Superior temporal gyrus (tissue), 1 donor: ENCODE measurements around the gene CHRNB2.
A peak's percentile ranks its signal among the peaks of the same experiment; 100 is the strongest.

Source experiments
- DNase-seq: peaks from one replicate; pipeline ENCODE4 v3.0.0-alpha.2; 2016; ENCODE audit errors: extremely low spot score

CHRNB2 gene

DNA sequence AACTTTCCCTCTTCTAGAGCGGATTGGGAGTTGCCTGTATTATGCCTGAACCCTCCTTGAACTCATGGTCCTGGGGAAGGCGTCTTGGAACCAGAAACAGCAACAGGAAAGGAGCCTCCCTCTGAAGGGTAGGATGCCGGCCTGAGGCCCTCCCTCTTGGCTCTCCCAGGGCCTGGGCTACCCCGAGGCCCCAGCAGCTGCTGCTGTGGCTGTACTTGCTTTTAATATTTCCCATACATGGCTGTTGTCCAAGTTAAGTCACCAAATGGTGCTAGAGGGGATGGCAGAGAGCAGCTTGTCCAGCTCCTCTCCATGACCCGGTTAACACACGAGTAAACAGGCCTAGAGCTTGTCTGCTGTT, 10.5 kb downstream of the CHRNB2 start:
- no peak for DNase-seq

DNA sequence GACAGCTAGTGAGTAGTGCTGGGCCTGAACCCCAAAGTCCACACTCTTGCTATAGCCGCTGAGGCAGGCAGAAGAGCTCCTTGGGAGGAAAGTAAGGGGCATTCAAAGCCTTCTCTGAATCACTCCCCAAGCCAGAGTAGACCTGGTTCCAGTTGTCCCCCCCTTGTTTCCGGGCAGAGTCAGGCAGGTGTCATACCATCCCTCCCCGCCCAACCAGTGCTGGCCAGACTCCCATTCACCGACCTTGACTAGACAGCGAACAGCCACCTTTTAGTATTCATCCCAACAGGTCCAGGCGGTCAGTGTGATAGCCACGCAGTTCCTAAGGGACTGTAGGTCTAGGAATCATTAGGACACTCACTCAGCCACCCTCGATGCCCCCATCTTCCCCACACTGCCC, 11.8 kb downstream of the CHRNB2 start:
- no peak for DNase-seq

DNA sequence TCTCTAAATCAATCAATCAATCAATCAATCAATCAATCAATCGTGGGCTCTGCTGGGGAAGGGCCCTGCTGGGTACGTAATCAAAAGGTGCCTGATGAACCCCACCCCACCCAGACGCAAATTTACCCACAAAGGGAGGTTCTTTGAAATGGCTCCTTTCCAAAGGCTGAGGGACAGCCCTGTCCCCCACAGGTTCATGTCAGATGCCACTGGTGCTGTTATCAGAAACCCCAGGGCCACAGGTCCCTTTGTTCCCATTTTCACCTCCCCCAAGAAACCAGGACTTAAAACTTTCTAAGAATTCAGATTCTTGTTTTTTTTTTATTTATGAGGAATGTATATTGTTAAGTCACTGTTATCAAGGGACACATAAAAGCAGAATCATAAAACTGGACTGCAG, 14.2 kb downstream of the CHRNB2 start:
- no peak for DNase-seq

DNA sequence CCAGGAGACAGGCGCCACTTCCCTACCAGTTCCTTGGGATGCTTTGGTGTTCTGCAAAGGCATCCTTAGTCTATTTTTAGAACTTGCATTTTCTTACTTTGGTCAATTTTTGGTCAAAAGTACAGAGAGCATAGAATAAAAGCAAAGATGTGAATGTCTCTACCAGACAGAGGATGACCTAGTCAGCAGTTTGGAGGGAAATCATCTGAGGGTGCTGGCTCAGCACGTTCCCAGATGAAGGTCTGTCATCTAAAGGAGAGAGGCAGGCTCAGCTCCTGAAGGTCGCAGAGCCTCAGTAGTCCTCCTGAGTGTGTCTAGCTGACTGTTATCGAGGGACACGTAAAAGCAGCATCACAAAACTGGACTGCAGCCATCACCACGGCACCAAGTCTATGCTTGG, 15.3 kb downstream of the CHRNB2 start:
- DNase-seq = no peak

DNA sequence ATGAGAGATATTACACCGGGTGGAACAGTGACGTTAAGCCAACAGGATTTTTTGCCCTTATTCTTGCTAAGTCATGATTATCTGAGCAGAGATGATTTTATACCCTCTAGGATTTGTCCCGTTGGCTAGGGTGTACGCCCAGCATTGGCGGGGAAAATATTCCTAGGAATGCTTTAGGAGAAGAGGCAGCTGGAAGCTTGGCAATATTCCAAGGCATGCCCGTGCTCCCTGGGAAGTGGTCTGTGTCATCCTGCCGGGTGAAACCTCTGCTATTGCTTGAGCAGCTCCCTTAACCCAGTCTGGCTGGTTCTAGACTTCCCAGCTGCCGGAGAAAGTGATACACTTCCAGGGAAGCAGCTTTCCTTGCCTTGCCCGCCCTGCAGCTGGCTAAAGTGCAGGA, 16.2 kb downstream of the CHRNB2 start:
- DNase-seq = no peak

DNA sequence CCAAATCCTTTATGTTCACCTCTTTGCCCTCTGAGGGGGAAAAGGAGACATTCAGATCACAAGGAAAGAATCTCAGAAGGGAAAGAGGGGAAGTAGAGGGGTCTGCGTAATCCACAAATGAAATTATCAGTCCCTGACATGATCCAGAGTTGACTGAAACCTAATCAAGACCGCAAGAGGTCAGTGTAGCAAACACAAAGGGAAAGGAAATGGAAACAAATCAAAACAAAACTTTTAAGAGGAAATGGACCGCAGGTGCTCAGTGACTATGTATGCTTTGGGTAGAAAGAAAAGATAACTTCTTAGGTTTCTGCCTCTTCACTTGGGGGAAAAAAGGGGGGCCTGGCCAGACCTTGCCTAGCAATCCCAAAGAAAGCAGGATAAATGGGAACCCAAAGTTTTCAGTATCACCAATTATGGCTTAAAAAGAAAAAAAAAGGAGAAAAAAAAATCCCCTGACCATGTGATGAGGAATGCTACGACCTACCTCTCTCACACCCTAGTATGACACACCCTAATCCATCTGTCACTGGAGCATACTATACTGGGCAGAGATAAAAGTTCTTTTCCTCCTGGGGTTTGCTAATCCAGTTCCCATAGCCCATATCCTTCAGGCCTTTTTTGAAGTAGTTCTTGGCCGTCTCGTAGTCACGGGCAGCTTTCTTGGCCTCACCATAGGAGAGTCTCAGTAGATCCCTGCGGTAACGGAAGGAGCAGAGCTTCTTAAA, 16.9 kb downstream of the CHRNB2 start:
- DNase-seq = no peak

DNA sequence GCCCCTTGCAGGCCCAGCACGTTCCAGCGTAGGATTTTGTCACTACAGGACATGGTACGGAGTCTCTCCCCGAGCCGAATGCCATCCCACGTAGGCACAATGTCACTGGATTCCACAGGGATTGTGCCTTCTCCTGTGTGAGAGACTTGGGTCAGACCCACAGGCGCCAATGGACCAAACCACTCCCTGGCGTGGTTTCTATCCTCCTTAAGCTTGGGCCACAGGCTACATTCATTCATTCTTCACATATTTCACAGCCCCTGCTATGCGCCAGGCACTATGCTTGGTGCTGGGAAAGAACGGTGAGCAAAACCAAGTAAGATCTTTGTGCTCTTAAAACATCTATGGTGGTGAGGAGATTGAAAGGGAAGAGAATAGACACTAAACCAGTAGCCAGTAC, 18.7 kb downstream of the CHRNB2 start:
- no peak for DNase-seq

DNA sequence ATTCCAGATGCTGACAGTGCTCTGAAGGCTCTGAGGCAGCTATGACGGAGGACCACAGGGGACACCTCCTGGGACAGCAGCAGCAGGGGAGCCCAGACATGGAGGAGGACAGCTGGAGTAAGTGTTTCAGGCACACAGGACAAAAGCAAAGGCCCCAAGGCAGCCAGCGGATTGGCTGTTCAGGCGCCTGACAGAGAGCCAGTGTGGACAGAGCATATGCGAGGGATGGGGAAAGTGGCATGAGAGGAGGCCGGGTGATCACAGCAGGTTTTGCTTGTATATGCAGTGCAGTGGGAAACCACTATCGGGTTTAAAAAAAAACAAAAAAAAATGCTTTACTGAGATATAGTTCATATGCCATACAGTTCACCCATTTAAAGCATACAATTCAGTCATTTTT, 19.1 kb downstream of the CHRNB2 start:
- DNase-seq = peak; percentile 28

DNA sequence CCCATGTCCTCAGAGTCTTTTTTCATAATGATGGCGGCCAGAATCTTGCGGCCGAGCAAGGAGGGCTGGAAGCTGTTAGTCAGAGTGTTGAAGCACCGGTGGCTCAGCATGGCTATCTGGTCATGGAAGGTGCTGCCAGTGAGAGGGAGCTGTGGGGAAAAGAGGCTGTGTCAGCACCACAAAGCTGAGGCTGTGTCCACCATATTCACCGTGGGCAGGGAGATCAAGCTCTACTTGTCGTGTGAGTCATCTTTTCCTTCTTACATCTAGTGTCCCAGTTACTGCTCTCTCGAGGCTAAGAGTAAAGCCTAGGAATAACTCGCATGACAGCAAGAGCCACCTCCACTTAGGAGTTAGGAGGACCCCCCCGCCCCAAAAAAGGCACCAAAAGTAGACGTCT, 22.2 kb downstream of the CHRNB2 start:
- DNase-seq = no peak

DNA sequence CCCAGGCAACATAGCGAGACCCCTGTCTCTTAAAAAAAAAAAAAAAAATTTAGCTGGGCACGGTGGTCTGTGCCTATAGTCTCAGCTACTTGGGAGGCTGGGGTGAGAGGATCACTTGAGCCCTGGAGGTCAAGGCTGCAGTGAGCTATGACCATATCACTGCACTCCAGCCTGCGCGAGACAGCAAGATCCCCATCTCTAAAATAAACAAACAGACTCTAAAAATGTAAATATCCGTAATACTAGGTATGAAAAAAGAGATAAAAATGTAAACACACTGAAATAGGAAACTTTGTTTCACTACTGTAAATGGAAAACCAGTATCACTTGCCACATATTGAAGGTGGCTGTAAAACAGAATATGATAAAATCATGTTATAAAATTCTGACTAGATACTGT, 23.2 kb downstream of the CHRNB2 start:
- DNase-seq = no peak

DNA sequence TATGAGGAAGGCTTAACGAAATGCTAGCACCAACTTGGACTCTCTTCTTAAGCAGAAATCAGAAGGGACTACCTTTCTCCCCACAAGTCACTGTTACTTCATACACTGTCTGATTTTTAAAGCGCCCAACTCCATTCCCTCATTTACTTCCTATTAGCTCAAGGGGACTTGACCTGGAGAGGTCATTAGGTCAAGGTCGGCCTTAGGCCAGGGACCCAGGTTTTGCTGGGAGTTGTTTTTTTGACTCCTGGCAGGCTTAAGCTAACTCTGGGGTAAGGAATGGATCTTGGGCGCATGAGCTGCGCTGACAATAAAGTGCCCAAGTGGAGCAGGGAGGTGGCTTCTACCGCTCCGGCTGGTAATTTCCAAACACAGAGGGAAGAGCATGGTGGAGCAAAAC, 23.6 kb downstream of the CHRNB2 start:
- no peak for DNase-seq

DNA sequence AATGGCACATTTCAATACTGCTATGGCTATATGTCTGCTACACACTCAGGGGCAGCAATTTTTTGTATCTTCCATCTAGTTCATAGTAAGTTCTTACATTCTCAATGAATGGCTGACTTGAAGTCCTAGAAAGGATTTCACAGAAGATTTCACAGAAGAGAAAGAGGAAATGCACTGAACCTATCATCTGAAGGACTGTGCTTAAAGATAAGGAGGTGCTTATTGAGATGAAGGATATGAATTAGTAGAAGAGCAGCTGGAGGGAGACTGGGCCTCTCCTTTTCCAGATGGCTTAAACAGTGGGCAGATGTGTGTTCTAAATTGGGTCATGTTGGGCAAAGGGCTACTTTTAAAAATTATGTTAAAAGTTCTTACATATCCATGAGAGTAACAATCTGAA, 25.8 kb downstream of the CHRNB2 start:
- no peak for DNase-seq

DNA sequence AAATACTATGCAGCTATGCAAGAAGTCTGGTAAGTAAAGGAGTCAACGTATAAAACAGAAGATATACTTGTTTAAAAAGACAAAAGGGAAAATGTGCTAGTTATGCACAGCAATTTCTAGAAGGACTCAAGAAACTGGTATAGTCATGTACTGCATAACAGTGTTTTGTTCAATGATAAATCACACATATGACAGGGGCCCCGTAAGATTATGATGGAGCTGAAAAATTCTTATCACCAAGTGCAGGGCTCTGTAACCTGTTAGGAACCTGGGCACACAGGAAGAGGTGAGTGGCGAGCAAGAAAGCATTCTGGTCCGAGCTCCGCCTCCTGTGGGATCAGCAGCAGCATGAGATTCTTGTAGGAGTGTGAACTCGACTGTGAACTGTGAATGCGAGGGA, 27.2 kb downstream of the CHRNB2 start:
- DNase-seq = no peak

DNA sequence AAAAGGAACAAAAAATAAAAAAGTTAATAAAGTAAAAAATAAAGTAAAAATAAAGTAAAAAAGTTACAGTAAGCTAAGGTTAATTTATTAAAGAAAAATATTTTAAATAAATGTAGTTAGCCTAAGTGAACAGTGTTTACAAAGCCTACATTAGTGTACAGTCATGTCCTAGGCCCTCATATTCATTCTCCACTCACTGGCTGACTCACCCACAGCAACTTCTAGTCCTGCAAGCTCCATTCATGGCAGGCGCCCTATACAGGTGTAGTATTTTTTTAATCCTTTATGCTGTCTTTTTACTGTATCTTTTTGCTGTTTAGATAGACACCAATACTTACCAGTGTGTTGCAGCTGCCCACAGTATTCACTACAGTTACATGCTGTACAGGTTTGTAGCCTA, 28.0 kb downstream of the CHRNB2 start:
- no peak for DNase-seq

DNA sequence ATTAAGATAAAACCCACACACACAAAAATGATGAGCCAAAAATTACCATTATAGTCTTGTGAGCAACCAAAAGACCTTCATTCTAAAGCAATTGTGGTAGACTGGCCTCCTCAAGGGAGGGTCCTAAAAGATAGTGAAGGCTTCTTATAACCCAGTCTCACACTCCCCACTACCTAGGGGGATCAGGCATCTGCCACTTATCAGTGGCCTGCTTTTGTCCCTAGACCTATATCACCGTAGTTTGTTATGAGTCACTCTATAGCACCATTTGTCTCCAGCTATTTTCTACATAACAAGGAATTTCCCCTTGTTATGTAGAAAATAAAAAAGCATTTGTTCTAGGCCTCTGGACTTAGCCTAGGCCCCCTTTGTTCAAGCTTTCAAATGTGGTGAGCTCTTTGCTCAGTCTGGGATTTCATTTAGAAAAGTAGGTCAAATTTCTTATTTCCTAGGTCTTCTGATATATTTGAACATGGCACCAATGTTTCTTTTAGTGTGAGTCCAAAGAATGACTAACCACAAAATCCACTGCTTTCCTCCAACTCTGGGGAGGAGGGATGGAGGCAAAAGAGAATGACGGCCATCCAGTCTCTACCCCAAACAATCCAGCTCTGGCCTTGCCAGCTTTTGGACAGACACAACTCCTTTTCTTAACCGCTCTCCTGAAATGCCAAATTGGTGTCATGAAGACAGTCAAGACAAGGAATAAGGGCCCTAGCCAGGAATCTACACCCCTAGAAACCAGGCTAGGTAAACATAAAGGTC, 31.5 kb downstream of the CHRNB2 start:
- peak; percentile 41 for DNase-seq

DNA sequence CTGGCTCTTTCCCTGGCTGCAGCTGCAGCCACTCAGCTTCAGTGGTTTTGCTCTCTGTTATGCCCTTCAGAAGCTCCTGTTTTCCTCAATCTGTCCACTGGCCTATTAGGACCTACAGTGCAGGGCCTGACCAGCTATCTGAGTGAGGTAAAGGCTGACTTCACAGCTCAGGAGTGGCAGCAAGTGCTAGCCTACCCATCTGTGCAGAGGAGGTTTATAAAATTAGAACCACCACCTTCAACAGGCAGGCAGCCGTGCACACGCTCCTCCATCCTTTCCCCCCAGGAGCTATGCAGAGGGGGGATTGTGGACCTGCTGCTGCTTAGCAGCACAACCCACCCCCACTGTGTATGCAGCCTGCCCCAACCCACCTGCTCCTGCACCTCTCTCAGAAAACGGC, 32.1 kb downstream of the CHRNB2 start:
- DNase-seq = peak; percentile 36

DNA sequence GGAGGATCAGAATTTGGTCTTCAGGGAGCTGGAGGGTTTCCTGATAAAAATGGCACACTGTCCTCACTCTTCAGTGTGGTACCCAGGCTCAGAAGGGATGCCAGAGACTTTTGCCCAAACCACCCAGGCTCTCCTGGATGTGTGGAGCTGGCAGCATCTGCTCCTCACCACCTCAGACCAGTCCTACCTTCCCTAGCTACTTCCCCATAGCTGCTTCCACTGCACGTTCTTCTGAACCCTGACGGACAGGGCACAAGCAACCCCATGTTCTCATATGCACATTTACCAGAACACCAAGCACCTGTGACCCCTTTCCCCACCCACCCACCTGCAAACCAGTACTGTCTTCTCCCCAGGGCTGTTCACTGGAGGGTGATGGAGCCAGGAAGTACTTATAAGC, 35.7 kb downstream of the CHRNB2 start:
- no peak for DNase-seq

DNA sequence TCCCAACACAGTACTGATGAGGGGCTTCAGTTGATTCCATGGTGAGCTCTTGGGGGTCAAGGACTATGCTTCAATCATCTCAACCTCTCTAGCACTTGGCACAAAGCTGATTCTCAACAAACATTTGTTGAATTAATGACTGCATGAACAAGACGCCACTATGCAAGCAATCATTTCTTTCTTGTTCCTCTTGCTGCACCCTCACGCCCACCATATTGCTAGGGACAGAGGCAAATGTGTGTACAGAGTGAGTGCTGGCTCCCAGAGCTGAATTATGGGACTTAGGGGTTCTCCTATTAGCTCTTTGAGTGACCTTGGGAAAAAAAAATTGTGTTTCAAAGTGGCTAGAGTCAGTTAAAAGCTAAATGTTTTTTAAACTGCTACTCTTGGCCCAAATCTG, 38.0 kb downstream of the CHRNB2 start:
- no peak for DNase-seq

DNA sequence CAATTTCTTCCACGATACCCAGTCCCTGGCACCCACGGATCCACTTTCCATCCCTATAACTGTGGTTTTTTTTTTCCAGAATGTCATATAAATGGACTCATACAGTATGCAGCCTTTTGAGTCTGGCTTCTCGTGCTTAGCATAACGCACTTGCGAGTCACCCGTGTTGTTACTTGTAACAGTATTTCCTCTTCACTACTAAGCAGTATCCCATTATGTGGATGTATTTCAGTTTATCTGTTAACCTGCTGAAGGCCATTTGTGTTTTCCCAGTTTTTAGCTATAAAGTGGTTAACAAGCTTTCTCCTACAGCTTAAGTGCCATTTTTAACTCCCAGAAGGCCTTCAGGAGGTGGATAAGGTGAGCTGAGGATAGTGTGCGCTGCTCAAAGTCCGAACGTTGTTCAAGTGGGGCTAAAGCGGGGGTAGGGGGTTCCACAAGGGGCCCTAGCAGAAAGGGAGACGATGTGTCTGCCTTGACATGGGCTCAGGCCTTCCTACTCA, 39.6 kb downstream of the CHRNB2 start:
- DNase-seq = peak; percentile 61

DNA sequence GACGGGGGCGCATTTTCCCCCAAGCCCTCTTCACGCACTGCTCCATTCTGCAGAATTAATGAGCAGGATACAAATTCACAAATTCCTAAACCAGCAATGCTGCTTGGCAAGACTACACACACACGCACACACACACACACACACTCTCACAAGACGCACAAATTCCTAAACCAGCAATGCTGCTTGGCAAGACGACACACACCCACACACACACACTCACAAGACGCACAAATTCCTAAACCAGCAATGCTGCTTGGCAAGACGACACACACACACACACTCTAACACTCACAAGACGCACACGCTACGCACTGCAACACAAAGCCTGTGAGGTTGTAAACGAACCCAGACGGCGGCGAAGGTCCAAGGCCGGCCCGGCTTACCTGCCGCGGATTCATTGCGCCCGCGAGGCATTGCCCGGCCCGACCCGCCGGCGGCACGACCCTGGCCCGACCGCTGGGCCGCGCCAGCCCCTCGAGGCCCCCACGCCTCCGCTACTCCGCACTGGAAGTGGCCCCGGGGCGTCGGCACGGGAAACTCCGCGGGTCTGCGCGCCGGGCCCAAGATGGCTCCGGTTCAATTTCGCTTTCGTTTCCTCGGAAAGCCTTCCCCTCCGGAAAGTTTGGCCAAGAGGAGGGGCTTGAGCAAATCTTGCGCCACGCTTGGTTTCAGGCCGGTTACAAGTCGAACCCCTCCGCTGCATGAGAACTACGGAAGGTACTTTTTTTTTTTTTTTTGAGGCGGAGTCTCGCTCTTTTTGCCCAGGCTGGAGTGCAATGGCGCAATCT, 40.2 kb downstream of the CHRNB2 start, which contains the start of gene ADAR:
TSS of gene ADAR (minus strand) at position 578 of the 788 bp plus-strand sequence. CDS start at position 398, 180 bp downstream.
- peak; percentile 80 for DNase-seq

DNA sequence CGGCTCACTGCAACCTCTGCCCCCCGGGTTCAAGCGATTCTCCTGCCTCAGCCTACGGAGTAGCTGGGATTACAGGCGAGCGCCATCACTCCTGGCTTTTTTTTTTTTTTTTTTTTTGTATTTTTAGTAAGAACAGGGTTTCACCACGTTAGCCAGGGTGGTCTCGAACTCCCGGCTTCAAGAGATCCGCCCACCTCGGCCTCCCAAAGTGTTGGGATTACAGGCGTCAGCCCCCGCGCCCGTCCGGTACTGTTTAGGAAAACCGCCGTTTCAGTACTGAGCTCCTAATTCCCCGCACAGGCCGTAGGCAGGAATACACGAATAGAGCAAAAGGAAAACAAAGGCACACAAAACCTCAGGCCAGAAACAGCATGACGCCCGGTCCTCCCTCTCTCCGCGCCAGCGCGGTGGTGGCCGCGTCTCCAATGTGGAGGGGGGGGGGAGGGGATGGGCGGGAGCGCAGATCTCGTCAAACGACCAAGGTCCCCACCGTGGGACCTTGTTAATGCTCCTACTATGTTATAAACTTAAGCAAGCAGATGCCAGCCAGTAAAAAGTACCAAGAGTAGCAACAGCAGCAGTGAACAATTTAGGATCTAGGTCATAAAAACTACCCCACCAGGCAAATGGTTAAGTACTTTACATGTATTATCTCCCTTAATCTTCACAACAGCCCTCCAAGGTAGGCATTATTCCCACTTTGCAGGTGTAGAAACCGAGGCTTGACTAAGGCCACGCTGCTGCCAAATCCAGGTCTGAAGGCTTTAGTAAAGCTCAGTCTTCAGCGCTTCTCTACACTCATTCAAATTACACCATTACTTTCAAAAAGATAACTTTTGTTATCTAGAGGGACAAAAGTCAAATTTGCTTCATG, 41.1 kb downstream of the CHRNB2 start:
- peak; percentile 53 for DNase-seq
